Mesendoderm (in vitro differentiated cells): ENCODE measurements around the gene PIK3C3.

ENCODE experiments used
- DNase-seq: peaks from one replicate; pipeline ENCODE4 v3.0.0; 2013
- H2AK5ac ChIP-seq: 2 replicates; pipeline ENCODE4 v1.6.1; 2013; ENCODE audit warnings: low read length, inconsistent platforms
- H2BK120ac ChIP-seq: 2 replicates; pipeline ENCODE4 v1.6.1; 2013; ENCODE audit warnings: low read depth, mild to moderate bottlenecking, low read length, moderate library complexity, mixed read lengths
- H2BK15ac ChIP-seq: replicated peaks from 2 replicates; pipeline ENCODE4 v1.6.1; 2013; ENCODE audit warnings: low read depth, mild to moderate bottlenecking, moderate library complexity
- H2BK5ac ChIP-seq: 2 replicates; pipeline ENCODE4 v1.6.1; 2013; ENCODE audit warnings: low read length, inconsistent platforms
- H3K18ac ChIP-seq: 2 replicates; pipeline ENCODE4 v1.6.1; 2013; ENCODE audit warnings: mild to moderate bottlenecking, low read length, mixed read lengths
- H3K23ac ChIP-seq: one replicate; pipeline ENCODE4 v1.6.1; 2013; ENCODE audit warnings: low read length
- H3K27ac ChIP-seq: 2 replicates; pipeline ENCODE4 v1.5.1; 2013; ENCODE audit warnings: low read depth, mild to moderate bottlenecking, inconsistent platforms, low read length, moderate library complexity
- H3K27me3 ChIP-seq: 2 replicates; pipeline ENCODE4 v1.6.1; 2013; ENCODE audit warnings: low read length, control low read depth, mild to moderate bottlenecking, inconsistent platforms; ENCODE audit not compliant: insufficient read depth, poor library complexity
- H3K36me3 ChIP-seq: 2 replicates; pipeline ENCODE4 v1.6.1; 2013; ENCODE audit warnings: low read length, inconsistent platforms; ENCODE audit not compliant: control insufficient read depth, insufficient read depth
- H3K4ac ChIP-seq: one replicate; pipeline ENCODE4 v1.6.1; 2013; ENCODE audit warnings: low read depth, mild to moderate bottlenecking, low read length, moderate library complexity
- H3K4me1 ChIP-seq: 2 replicates; pipeline ENCODE4 v1.6.1; 2013; ENCODE audit warnings: low read depth, low read length, inconsistent platforms; ENCODE audit not compliant: control insufficient read depth
- H3K4me2 ChIP-seq: 2 replicates; pipeline ENCODE4 v1.6.1; 2013; ENCODE audit warnings: low read length
- H3K4me3 ChIP-seq: 2 replicates; pipeline ENCODE4 v1.5.1; 2013; ENCODE audit warnings: mild to moderate bottlenecking, low read length
- H3K56ac ChIP-seq: one replicate; pipeline ENCODE4 v1.6.1; 2013; ENCODE audit warnings: low read length
- H3K79me1 ChIP-seq: 2 replicates; pipeline ENCODE4 v1.6.1; 2013; ENCODE audit warnings: low read length, inconsistent platforms
- H3K79me2 ChIP-seq: 2 replicates; pipeline ENCODE4 v1.6.1; 2013; ENCODE audit warnings: mild to moderate bottlenecking, low read length; ENCODE audit not compliant: control insufficient read depth, insufficient read depth
- H3K9ac ChIP-seq: 2 replicates; pipeline ENCODE4 v1.6.1; 2013; ENCODE audit warnings: low read length, inconsistent platforms
- H4K5ac ChIP-seq: one replicate; pipeline ENCODE4 v1.6.1; 2013; ENCODE audit warnings: low read length
- H4K8ac ChIP-seq: one replicate; pipeline ENCODE4 v1.6.1; 2013; ENCODE audit warnings: low read depth, mild to moderate bottlenecking, control low read depth, low read length, moderate library complexity
- WGBS: extraction: QIAGEN DNeasy Blood & Tissue Kit; methylation state at CpG from one replicate; pipeline ENCODE4 v1.1.7; 2013; ENCODE audit warnings: low lambda C conversion rate, missing lambda C conversion rate; ENCODE audit not compliant: insufficient coverage; ENCODE audit errors: extremely low coverage; 5-methylcytosine and 5-hydroxymethylcytosine counted together

Gene PIK3C3

GRCh38 chr18:42114310-42114943 is 159.4 kb downstream of the PIK3C3 start:
- DNase-seq: peak; percentile 85
- Histone ChIP-seq H3K4me3 (no peak overlapping the region), H3K18ac (no peak overlapping the region), H3K4ac (no peak overlapping the region), H3K79me1 (no peaks in the 10 kb centered on the region), H3K36me3 (no peaks in the 10 kb centered on the region), H2BK5ac (no peak overlapping the region), H3K27ac (no peak overlapping the region), H3K9ac (no peak overlapping the region), H4K8ac (no peak overlapping the region), H2BK120ac (no peak overlapping the region), H2AK5ac (no peak overlapping the region), H3K23ac (no peak overlapping the region), H3K4me2 (no peak overlapping the region), H3K56ac (no peak overlapping the region), H3K27me3 (no peaks in the 10 kb centered on the region), H3K79me2 (no peaks in the 10 kb centered on the region), H3K4me1 (no peaks in the 10 kb centered on the region), H4K5ac (no peak overlapping the region), H2BK15ac (no peak overlapping the region)
- WGBS: no CpG with 5 or more reads among the region's 7 CpGs

GRCh38 chr18:42126586-42126985 is 171.6 kb downstream of the PIK3C3 start:
- H3K27ac ChIP-seq: no peak overlapping the region
- no CpG with 5 or more reads among the region's 1 CpG for WGBS

GRCh38 chr18:42131066-42131929 is 176.3 kb downstream of the PIK3C3 start:
- H3K4me1 ChIP-seq: no peaks in the 10 kb centered on the region
- DNase-seq: no peak
- H3K23ac ChIP-seq: no peak overlapping the region
- H4K8ac ChIP-seq: no peak overlapping the region
- no peak overlapping the region for H2BK15ac ChIP-seq
- no peak overlapping the region for H3K4ac ChIP-seq
- WGBS: no CpG with 5 or more reads among the region's 12 CpGs
- no peak overlapping the region for H3K27ac ChIP-seq
- H3K4me2 ChIP-seq: no peak overlapping the region
- H3K79me2 ChIP-seq: no peaks in the 10 kb centered on the region
- no peak overlapping the region for H2BK120ac ChIP-seq
- H4K5ac ChIP-seq: no peak overlapping the region
- H3K79me1 ChIP-seq: no peaks in the 10 kb centered on the region
- H3K18ac ChIP-seq: no peak overlapping the region
- H3K27me3 ChIP-seq: no peaks in the 10 kb centered on the region
- H3K36me3 ChIP-seq: no peaks in the 10 kb centered on the region
- H2AK5ac ChIP-seq: no peak overlapping the region
- H3K9ac ChIP-seq: no peak overlapping the region
- H3K56ac ChIP-seq: no peak overlapping the region
- no peak overlapping the region for H3K4me3 ChIP-seq
- H2BK5ac ChIP-seq: no peak overlapping the region

More at GRCh38 chr18:42126586-42126985, 171.6 kb downstream of the PIK3C3 start:
- no peak overlapping the region for H4K8ac ChIP-seq
- H3K4ac ChIP-seq: no peak overlapping the region
- no peaks in the 10 kb centered on the region for H3K79me2 ChIP-seq
- no peak overlapping the region for H3K4me2 ChIP-seq
- H3K23ac ChIP-seq: no peak overlapping the region
- no peaks in the 10 kb centered on the region for H3K27me3 ChIP-seq
- H4K5ac ChIP-seq: no peak overlapping the region
- DNase-seq: no peak
- H2BK15ac ChIP-seq: no peak overlapping the region
- H2AK5ac ChIP-seq: no peak overlapping the region
- H3K36me3 ChIP-seq: no peaks in the 10 kb centered on the region
- H3K9ac ChIP-seq: no peak overlapping the region
- no peak overlapping the region for H3K56ac ChIP-seq
- no peak overlapping the region for H3K4me3 ChIP-seq
- H3K4me1 ChIP-seq: no peaks in the 10 kb centered on the region
- H2BK120ac ChIP-seq: no peak overlapping the region
- H3K18ac ChIP-seq: no peak overlapping the region
- no peak overlapping the region for H2BK5ac ChIP-seq
- no peaks in the 10 kb centered on the region for H3K79me1 ChIP-seq

DNA sequence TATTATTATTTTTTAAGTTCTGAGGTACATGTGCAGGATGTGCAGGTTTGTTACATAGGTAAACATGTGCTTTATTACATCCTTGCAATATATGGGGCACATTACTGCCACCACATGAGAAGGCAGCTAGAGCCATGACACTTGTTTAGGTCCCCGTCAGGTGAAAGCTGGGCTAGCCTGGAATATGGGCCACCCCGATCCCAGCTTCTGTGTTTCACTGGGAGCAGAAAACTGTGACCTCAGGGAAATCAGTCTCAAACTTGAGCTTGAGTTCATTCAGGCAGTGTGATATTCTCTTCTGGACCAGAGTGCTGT is 176.9 kb downstream of the PIK3C3 start:
- DNase-seq: no peak
- no peak overlapping the region for H2BK120ac ChIP-seq
- no peaks in the 10 kb centered on the region for H3K79me2 ChIP-seq
- H4K5ac ChIP-seq: no peak overlapping the region
- no peak overlapping the region for H3K23ac ChIP-seq
- H3K4me1 ChIP-seq: no peaks in the 10 kb centered on the region
- no peak overlapping the region for H3K56ac ChIP-seq
- H3K4me3 ChIP-seq: no peak overlapping the region
- no peak overlapping the region for H2BK5ac ChIP-seq
- WGBS: no CpG with 5 or more reads among the region's 2 CpGs
- H3K36me3 ChIP-seq: no peaks in the 10 kb centered on the region
- H3K9ac ChIP-seq: no peak overlapping the region
- no peak overlapping the region for H3K27ac ChIP-seq
- H3K4ac ChIP-seq: no peak overlapping the region
- H2AK5ac ChIP-seq: no peak overlapping the region
- no peaks in the 10 kb centered on the region for H3K79me1 ChIP-seq
- no peaks in the 10 kb centered on the region for H3K27me3 ChIP-seq
- H3K4me2 ChIP-seq: no peak overlapping the region
- no peak overlapping the region for H2BK15ac ChIP-seq
- H3K18ac ChIP-seq: no peak overlapping the region
- H4K8ac ChIP-seq: no peak overlapping the region
